Measurements from ENCODE around the gene FREY1.

FREY1 gene

DNA sequence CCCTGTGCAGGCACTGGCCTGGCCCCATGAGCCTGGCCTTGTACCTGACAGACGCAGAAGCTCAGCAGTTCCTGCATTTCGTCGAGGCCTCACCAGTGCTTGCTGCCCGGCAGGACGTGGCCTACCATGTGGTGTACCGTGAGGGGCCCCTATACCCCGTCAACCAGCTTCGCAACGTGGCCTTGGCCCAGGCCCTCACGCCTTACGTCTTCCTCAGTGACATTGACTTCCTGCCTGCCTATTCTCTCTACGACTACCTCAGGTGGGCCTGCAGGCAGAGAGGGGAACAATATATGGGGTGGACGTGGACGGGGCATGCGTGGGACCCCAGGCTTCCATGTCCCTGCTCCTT, 20.2 kb upstream of the FREY1 start:
- ChIA-PET CTCF (interaction anchor here (0.9 to 6.1 kb wide), 4 partner anchors 9 to 79 kb away, joined by 3 to 28 read pairs (median 3); no protein-coding TSS in a partner anchor), POLR2A (no interaction called here)
- no peak overlapping the region for H3K4me3 ChIP-seq (ENCODE audit: low read depth, low read length)
- no peak for DNase-seq (ENCODE audit: low read depth, low spot score)
- TF ChIP-seq, protein P1, sequence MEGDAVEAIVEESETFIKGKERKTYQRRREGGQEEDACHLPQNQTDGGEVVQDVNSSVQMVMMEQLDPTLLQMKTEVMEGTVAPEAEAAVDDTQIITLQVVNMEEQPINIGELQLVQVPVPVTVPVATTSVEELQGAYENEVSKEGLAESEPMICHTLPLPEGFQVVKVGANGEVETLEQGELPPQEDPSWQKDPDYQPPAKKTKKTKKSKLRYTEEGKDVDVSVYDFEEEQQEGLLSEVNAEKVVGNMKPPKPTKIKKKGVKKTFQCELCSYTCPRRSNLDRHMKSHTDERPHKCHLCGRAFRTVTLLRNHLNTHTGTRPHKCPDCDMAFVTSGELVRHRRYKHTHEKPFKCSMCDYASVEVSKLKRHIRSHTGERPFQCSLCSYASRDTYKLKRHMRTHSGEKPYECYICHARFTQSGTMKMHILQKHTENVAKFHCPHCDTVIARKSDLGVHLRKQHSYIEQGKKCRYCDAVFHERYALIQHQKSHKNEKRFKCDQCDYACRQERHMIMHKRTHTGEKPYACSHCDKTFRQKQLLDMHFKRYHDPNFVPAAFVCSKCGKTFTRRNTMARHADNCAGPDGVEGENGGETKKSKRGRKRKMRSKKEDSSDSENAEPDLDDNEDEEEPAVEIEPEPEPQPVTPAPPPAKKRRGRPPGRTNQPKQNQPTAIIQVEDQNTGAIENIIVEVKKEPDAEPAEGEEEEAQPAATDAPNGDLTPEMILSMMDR (IDR thresholded peaks at IDR 0.05; ENCODE audit: insufficient read depth, low read length, missing control alignments) = no peak

DNA sequence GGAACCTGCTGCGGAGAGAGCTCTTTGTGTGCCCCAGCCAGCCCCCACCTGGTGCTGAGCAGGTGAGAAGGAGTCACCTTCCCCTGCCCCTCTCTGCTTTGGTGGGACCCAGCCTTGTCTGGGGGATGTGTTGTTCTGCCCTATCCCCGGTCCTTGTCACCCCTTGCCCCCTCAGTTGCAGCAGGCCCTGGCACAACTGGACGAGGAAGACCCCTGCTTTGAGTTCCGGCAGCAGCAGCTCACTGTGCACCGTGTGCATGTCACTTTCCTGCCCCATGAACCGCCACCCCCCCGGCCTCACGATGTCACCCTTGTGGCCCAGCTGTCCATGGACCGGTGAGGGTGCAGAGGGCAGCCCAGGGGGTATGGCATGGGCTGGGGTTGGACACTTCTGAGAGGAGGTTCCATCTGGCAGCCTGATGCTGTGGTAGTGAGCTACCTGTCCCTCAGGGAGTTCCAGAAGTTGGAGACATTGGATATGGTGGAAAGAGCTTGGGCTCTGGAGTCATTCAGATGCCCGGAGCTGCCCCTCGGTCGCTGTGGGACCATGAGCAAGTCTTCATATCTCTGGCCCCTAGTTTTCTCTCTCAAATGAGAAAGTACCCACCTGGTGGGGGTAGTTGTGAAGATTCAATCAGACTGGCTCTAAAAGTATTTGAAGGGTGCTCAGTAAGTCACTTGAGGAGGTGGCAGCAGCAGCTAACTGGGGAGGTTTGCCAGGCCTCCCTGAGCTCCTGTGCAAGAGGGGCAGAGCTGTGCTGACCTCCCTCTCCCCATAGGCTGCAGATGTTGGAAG, 19.7 kb upstream of the FREY1 start:
- no peak for DNase-seq (ENCODE audit: low read depth, low spot score)
- POLR2A ChIA-PET = no interaction called here
- CTCF ChIA-PET = interaction anchor here (0.9 to 6.1 kb wide), 2 partner anchors 38 to 54 kb away, joined by 3 to 28 read pairs; no protein-coding TSS in a partner anchor
- no peak overlapping the region for H3K4me3 ChIP-seq (ENCODE audit: low read depth, low read length)
- TF ChIP-seq, protein P1 (IDR thresholded peaks at IDR 0.05; ENCODE audit: insufficient read depth, low read length, missing control alignments) = no peak

DNA sequence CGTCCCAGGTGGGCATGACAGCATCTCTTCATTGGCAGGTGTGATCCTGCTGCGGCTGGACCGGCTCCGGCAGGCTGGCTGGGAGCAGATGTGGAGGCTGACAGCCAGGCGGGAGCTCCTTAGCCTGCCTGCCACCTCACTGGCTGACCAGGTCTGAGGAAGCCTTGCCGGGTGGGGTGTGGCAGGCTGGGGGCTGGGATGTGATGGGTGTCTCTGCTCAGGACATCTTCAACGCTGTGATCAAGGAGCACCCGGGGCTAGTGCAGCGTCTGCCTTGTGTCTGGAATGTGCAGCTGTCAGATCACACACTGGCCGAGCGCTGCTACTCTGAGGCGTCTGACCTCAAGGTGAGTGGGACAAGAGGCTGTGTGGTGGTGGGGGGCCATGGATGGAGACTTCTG, 18.9 kb upstream of the FREY1 start:
- no peak overlapping the region for H3K4me3 ChIP-seq (ENCODE audit: low read depth, low read length)
- POLR2A ChIA-PET = no interaction called here
- CTCF ChIA-PET = interaction anchor here (6.1 kb wide), 1 partner anchor 39 kb away, joined by 28 read pairs; no protein-coding TSS in a partner anchor

DNA sequence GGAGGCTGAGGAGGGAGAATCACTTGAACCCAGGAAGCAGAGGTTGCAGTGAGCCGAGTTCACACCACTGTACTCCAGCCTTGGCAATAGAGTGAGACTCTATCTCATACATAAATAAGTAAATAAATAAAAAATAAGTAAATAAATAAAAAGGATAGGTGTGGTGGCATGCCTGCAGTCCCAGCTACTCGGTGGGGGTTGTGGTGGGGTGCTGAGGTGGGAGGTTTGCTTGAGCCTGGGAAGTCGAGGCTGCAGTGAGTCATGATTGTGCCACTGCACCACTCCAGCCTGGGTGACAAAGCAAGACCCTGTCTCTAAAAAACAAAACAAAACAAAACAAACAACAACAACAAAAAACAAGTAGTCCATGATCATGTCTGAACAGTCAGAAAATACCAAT, 18.5 kb upstream of the FREY1 start:
- TF ChIP-seq, protein P1 (IDR thresholded peaks at IDR 0.05; ENCODE audit: insufficient read depth, low read length, missing control alignments) = no peak
- no peak overlapping the region for H3K4me3 ChIP-seq (ENCODE audit: low read depth, low read length)
- no peak for DNase-seq (ENCODE audit: low read depth, low spot score)
- POLR2A ChIA-PET = no interaction called here
- CTCF ChIA-PET = interaction anchor here (1.1 kb wide), 1 partner anchor 11 kb away, joined by 3 read pairs; no protein-coding TSS in a partner anchor

More for the DNA sequence above, 18.9 kb upstream of the FREY1 start:
- TF ChIP-seq, protein P1 (IDR thresholded peaks at IDR 0.05; ENCODE audit: insufficient read depth, low read length, missing control alignments) = no peak
- no peak for DNase-seq (ENCODE audit: low read depth, low spot score)

DNA sequence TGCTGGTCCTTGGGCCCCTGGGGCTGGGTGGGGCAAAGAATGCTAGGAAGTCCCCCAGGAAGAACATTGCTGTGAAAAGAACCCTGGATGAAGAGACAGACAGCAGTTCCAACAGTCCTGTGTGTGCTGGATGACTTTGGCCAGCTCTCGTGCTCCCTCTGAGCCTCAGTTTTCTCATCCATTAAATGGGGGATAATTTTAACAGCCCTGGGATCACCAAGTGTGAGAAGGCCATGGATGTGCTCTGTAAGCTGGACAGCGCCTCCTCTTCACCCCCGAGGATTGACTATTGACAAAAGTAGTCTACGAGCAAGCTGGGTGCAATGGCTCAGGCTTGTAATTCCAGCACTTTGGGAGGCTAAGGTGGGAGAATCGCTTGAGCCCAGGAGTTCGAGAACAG, 17.9 kb upstream of the FREY1 start:
- ChIA-PET CTCF (interaction anchor here (1.1 kb wide), 2 partner anchors 12 to 80 kb away, joined by 3 read pairs; no protein-coding TSS in a partner anchor), POLR2A (no interaction called here)
- no peak for DNase-seq (ENCODE audit: low read depth, low spot score)
- no peak overlapping the region for H3K4me3 ChIP-seq (ENCODE audit: low read depth, low read length)
- TF ChIP-seq, protein P1 (IDR thresholded peaks at IDR 0.05; ENCODE audit: insufficient read depth, low read length, missing control alignments) = no peak

DNA sequence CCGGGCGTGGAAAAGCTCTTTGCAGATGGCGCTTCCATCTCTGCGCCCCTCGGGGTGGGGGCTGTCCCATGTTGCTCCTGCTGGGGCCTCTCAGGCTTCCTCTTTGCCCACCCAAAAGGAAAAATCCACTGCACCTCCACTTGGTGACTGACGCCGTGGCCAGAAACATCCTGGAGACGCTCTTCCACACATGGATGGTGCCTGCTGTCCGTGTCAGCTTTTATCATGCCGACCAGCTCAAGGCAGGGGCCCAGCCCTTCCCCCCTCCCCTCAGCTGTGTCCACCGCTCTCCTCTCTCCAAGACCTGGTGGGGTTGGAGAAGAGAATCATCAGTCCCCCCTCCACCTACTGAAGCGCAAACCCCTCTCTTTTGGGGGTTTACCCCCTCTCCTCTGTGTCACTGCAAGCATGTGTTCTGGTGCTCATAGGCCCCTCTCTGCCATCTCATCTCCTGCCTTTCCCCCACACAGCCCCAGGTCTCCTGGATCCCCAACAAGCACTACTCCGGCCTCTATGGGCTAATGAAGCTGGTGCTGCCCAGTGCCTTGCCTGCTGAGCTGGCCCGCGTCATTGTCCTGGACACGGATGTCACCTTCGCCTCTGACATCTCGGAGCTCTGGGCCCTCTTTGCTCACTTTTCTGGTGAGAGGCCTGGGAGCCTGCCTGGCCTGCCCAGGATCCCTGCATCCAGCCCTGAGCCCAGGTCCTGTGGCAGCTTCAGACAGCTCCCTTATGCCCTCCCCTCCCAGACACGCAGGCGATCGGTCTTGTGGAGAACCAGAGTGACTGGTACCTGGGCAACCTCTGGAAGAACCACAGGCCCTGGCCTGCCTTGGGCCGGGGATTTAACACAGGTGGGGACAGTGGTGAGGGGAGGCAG, 17.2 kb upstream of the FREY1 start:
- TF ChIP-seq, protein P1 (IDR thresholded peaks at IDR 0.05; ENCODE audit: insufficient read depth, low read length, missing control alignments) = no peak
- ChIA-PET POLR2A (no interaction called here), CTCF (interaction anchor here (1.1 kb wide), 2 partner anchors 12 to 80 kb away, joined by 3 read pairs; no protein-coding TSS in a partner anchor)
- no peak for DNase-seq (ENCODE audit: low read depth, low spot score)
- H3K4me3 ChIP-seq (ENCODE audit: low read depth, low read length) = no peak overlapping the region

Data from AG04449 (cell line).